HUDEP-2 (cell line): Measurements from ENCODE around the gene S1PR5.

Source experiments
- DNase-seq, 76 experiments: peaks; one replicate each; lab custom pipeline; 2025; ENCODE audit not compliant: unreplicated experiment in 76 of 76; lab: John Stamatoyannopoulos, UW

Gene S1PR5

GRCh38 chr19:10517760-10518443, 655 bp upstream of the S1PR5 start:
- peak in 13 of 76 experiments; percentile 7 to 34 (median 24) for DNase-seq

GRCh38 chr19:10516671-10517286, 468 bp downstream of the S1PR5 start:
- no peak for DNase-seq

- no peak for DNase-seq
These were observed 1.2 kb downstream of the S1PR5 start for GRCh38 chr19:10516064-10516385.

- DNase-seq, result peak in 1 of 76 experiments; percentile 12
These were observed 2.8 kb downstream of the S1PR5 start for GRCh38 chr19:10514211-10515145.

- DNase-seq, result no peak
These were observed 4.0 kb downstream of the S1PR5 start for GRCh38 chr19:10513223-10513622.

- peak in 26 of 76 experiments; percentile 10 to 51 (median 29) for DNase-seq
These were observed 6.9 kb downstream of the S1PR5 start for GRCh38 chr19:10510301-10510802.

- DNase-seq, result no peak
These were observed 8.5 kb downstream of the S1PR5 start for GRCh38 chr19:10508707-10509106.

GRCh38 chr19:10508036-10508435, 9.2 kb downstream of the S1PR5 start:
- DNase-seq, result no peak

- DNase-seq, result peak in 70 of 76 experiments; percentile 33 to 90 (median 72)
These were observed 11.5 kb downstream of the S1PR5 start for GRCh38 chr19:10505583-10506229.

- DNase-seq, result peak in 62 of 76 experiments; percentile 27 to 97 (median 58)
These were observed 14.1 kb downstream of the S1PR5 start, which contains the start of gene KEAP1 for GRCh38 chr19:10503002-10503789. KEAP1 (minus strand) TSS chr19:10503356; CDS start chr19:10500033, 3,323 bp downstream.

GRCh38 chr19:10502524-10503001, 14.7 kb downstream of the S1PR5 start:
- DNase-seq, result peak in 74 of 76 experiments; percentile 73 to 99 (median 96)

GRCh38 chr19:10501971-10502523, 15.2 kb downstream of the S1PR5 start:
- DNase-seq, result peak in 66 of 76 experiments; percentile 24 to 94 (median 65)

GRCh38 chr19:10500247-10500592, 17.0 kb downstream of the S1PR5 start:
- no peak for DNase-seq

GRCh38 chr19:10499550-10500246, 17.5 kb downstream of the S1PR5 start:
- peak in 5 of 76 experiments; percentile 12 to 25 (median 16) for DNase-seq

GRCh38 chr19:10497371-10497770, 19.9 kb downstream of the S1PR5 start:
- DNase-seq, result no peak

- no peak for DNase-seq
These were observed 25.7 kb downstream of the S1PR5 start for GRCh38 chr19:10491472-10492047.

GRCh38 chr19:10486551-10486950, 30.7 kb downstream of the S1PR5 start:
- DNase-seq, result no peak

- DNase-seq, result peak; percentile 56 to 99 (median 95)
These were observed 38.3 kb downstream of the S1PR5 start for GRCh38 chr19:10478903-10479384.
